Measurements from ENCODE around the gene TGFBR1. TPM values are rescaled to one million over a fixed set of nuclear protein-coding genes. Genes with fewer than 3 reads are reported as not detected.

Gene TGFBR1
- total RNA-seq, 1 experiment from 2014 or later = 31.8 TPM

GRCh38 chr9:99201603-99202002, 96.7 kb downstream of the TGFBR1 start:
- Mint-ChIP-seq H3K27ac (ENCODE audit: unreplicated experiment) (no peak overlapping the region), H3K4me3 (ENCODE audit: unreplicated experiment) (no peak overlapping the region), H3K36me3 (ENCODE audit: insufficient read depth, unreplicated experiment) (no peaks in the 10 kb centered on the region), H3K27me3 (ENCODE audit: insufficient read depth, unreplicated experiment) (peaks cover 1% of the 10 kb centered on the region), H3K9me3 (ENCODE audit: unreplicated experiment) (no peaks in the 10 kb centered on the region), H3K4me1 (ENCODE audit: low read depth, unreplicated experiment) (no peaks in the 10 kb centered on the region)
- BruUV-seq (replicated peaks) = no TSS peak
- Histone ChIP-seq H3K9me3 (no peaks in the 10 kb centered on the region), H3K27me3 (replicated peaks; ENCODE audit: control insufficient read depth, insufficient read depth, low read length) (no peaks in the 10 kb centered on the region), H3K4me3 (ENCODE audit: low read depth, low read length) (no peak overlapping the region), H3K4me1 (no peaks in the 10 kb centered on the region), H3K36me3 (ENCODE audit: control insufficient read depth, insufficient read depth, low read length) (no peaks in the 10 kb centered on the region)
- ChIA-PET CTCF (no interaction called here), POLR2A (no interaction called here)
- intact Hi-C loops (cut with micrococcal nuclease; ENCODE audit: unreplicated experiment) = no loop called here
- DNase-seq = no peak
- TF ChIP-seq CTCF (IDR thresholded peaks at IDR 0.05; ENCODE audit: insufficient read depth in 1 of 2, low read depth in 1 of 2, low read length in 1 of 2, severe bottlenecking in 1 of 2, unreplicated experiment in 1 of 2) = no peak

Other genes with a start within 250 kb of the TGFBR1 start
- gene COL15A1, start 161.2 kb upstream of the TGFBR1 start, total RNA-seq (2022) = not detected in 2 replicates
- 37.9 and 39.8 TPM in 2 replicates for gene ALG2, start 116.8 kb downstream of the TGFBR1 start, total RNA-seq (2022)
- 167 and 170 TPM in 2 replicates for gene SEC61B, start 117.2 kb downstream of the TGFBR1 start, total RNA-seq (2022)